Activated naive CD4-positive, alpha-beta T cell treated with anti-CD3 and anti-CD28 coated beads for 36 hours (primary cell): Measurements from ENCODE around the gene BBS12. TPM values are rescaled to one million over a fixed set of nuclear protein-coding genes. Genes with fewer than 3 reads are reported as not detected.

Experiments used
- CTCF ChIA-PET: fragments of 350-600 bp; sonication (Branson Sonifier 250); formaldehyde crosslinking; loops from one replicate; lab custom pipeline; 2021; ENCODE audit warnings: antibody characterized with exemption; lab: Charles Lee
- DNase-seq: peaks from one replicate; pipeline ENCODE4 v3.0.0-alpha.2; 2020
- H3K27ac Mint-ChIP-seq: one replicate; pipeline ENCODE4 v1.8.0; 2021; ENCODE audit warnings: mild to moderate bottlenecking, mixed read lengths
- H3K27me3 Mint-ChIP-seq: one replicate; pipeline ENCODE4 v1.8.0; 2021; ENCODE audit warnings: low read depth, mixed read lengths
- H3K36me3 Mint-ChIP-seq: one replicate; pipeline ENCODE4 v1.8.0; 2021; ENCODE audit warnings: low read depth, mixed read lengths
- H3K4me1 Mint-ChIP-seq: one replicate; pipeline ENCODE4 v1.8.0; 2021; ENCODE audit warnings: low read depth, mixed read lengths
- H3K4me3 Mint-ChIP-seq: one replicate; pipeline ENCODE4 v1.8.0; 2021; ENCODE audit warnings: mild to moderate bottlenecking, moderate library complexity, mixed read lengths
- H3K9me3 Mint-ChIP-seq: one replicate; pipeline ENCODE4 v1.8.0; 2021; ENCODE audit warnings: mixed read lengths
- intact Hi-C: fragments of 100-400 bp; cut with micrococcal nuclease; formaldehyde crosslinking; loops from one replicate; pipeline ENCODE4 v1.15.1; 2023
- total RNA-seq, 2 experiments: library from RNA; stranded (reverse); gene quantifications; one replicate each; pipeline ENCODE4 v1.2.3, GENCODE V29; 2021

BBS12 gene
- total RNA-seq = 1 to 10 TPM; 1.7 to 2.2 TPM

DNA sequence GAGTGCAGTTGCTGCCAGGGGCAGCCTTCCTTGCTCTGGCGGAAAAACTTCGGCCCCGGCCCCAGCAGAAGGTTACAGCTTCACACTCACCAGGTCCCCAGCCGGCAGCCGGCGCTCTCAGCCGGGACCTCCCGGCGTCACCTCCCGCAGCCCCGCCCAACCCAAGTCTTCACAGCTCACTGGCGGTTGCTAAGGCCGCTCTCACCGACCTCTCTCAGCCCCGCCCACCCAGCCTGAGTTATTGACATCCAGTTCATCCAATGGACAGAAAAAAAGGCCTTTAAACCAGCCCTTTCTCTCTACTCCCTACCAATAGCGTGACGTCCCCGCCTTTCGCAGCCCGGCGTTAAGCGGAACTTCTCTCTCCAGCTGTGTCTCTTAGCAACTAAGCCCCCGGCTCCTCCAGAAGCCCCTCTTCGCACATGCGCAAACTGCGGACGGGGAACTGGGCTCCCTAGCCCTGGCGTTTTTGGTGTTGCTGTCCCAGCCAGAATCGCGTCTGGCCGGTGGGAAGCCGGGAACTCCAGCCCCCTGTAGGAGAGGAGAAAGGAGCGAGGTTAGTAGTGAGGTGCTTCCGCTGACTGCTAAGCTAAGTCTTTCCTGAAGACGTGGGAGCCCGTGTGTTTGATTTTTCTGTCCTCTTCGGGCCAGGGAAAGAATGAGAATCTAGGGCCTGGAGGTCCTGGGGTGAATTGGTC is at the start of gene BBS12:
Gene BBS12 (plus strand): TSS at position 376 of the 698 bp plus-strand sequence. CDS start 9,189 bp downstream, outside the sequence.
- H3K4me3 Mint-ChIP-seq = peak within 1 kb of the TSS; percentile 91

DNA sequence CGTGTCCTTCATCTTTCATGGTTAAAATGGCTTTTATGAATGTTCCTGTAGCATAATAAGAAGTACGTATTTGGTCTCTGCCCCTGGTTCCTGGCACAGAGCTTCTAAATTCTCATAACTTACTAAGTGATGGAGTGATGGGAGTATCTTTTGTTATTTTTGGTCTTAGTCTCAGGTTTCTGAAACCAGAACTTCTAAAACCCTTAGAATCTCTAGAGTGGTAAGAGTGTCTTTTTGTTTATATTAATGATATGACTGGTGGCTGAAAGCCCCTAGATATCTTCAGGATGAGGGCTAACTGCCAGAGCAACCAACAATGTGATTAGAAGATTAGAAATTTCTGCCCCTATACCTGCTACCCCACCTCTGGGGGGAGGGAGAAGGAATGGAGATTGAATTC is 45.8 kb upstream of the BBS12 start:
- DNase-seq = no peak
- Mint-ChIP-seq H3K27me3 (no peaks in the 10 kb centered on the region), H3K36me3 (peaks cover 11% of the 10 kb centered on the region), H3K9me3 (peaks cover 20% of the 10 kb centered on the region), H3K27ac (peak overlapping the region; percentile 87), H3K4me1 (peaks cover 41% of the 10 kb centered on the region), H3K4me3 (no peak overlapping the region)
- intact Hi-C loops = loop anchor here (1.0 to 2.0 kb wide), 2 partner anchors 20 to 24 kb away; no protein-coding TSS in a partner anchor
- CTCF ChIA-PET = no interaction called here

More for the DNA sequence above, at the start of gene BBS12:
- CTCF ChIA-PET = interaction anchor here (0.6 to 3.3 kb wide), 23 partner anchors 11 to 859 kb away, joined by 3 to 18 read pairs (median 3); no protein-coding TSS in a partner anchor
- H3K9me3 Mint-ChIP-seq = peaks cover 4% of the 10 kb centered on the region
- H3K27ac Mint-ChIP-seq = peak within 1 kb of the TSS; percentile 83
- H3K4me1 Mint-ChIP-seq = peaks cover 17% of the 10 kb centered on the region
- H3K27me3 Mint-ChIP-seq = no peaks in the 10 kb centered on the region
- intact Hi-C loops = loop anchor here (1.0 to 5.0 kb wide), 14 partner anchors 22 to 910 kb away; partner anchors contain the start of genes BBS7, BLTP1, CCNA2 and SPRY1
- H3K36me3 Mint-ChIP-seq = peaks cover 5% of the 10 kb centered on the region
- peak; percentile 100 for DNase-seq

DNA sequence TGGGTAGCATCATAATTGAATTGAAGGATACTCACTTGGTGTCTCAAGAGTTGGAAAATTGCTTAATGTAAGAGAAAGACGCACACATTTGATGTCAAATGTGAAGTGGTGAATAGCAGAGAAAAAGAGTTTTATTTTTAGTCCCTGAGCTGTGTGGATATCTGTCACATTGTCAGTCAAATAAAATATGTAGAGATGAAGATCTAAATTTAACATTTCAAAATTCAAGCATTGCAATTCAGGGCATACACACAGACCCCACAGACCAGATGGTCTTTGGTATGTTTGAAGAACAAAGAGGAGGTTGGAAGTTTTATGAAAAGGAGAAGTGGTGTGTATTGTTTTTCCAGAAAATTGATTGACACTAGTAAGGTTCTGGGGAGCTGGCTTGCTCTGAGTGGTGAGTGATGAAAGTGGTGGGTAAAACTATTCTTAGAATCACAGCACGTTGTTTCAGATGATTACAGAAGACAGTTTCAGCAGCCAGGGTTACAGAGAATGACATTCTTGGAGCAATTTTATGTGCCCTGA is 44.9 kb upstream of the BBS12 start:
- peak overlapping the region; percentile 87 for H3K27ac Mint-ChIP-seq
- CTCF ChIA-PET = interaction anchor here (1.7 kb wide), 1 partner anchor 13 kb away, joined by 4 read pairs; no protein-coding TSS in a partner anchor
- peaks cover 13% of the 10 kb centered on the region for H3K9me3 Mint-ChIP-seq
- H3K27me3 Mint-ChIP-seq = no peaks in the 10 kb centered on the region
- peaks cover 8% of the 10 kb centered on the region for H3K36me3 Mint-ChIP-seq
- peaks cover 41% of the 10 kb centered on the region for H3K4me1 Mint-ChIP-seq
- peak overlapping the region; percentile 11 for H3K4me3 Mint-ChIP-seq
- intact Hi-C loops = loop anchor here (1.0 to 2.0 kb wide), 2 partner anchors 21 to 23 kb away; no protein-coding TSS in a partner anchor
- no peak for DNase-seq

DNA sequence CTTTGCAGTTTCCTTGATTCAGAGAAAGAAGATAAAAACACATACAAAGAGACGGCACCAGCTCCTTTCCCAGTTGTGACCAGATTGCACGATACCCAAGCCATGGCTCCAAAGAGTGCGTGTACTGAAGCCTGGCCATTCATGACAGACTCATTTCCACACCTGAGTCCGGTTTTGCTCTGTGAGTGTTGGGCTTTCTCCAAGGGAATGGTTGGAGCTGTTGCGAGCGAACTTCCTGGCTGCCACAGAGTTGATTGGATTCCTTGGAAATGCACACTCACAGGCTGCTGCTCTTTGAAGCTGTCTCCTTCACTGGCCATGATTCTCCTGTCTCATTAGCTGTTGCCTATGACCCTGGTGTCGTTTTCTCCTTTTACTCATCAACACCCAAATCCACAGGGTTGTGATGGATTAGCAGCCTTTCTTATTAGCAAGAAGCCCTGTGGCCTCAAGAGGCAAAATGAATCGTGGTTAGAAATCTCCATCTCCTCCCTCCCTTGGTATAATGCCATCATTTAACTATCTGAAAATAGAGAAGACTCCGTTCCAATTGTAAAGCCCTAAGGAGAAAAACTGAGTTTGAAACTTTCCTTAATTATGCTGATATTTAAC is 43.9 kb upstream of the BBS12 start:
- Mint-ChIP-seq H3K27me3 (no peaks in the 10 kb centered on the region), H3K4me3 (no peak overlapping the region), H3K36me3 (peaks cover 3% of the 10 kb centered on the region), H3K4me1 (peaks cover 48% of the 10 kb centered on the region), H3K27ac (no peak overlapping the region), H3K9me3 (peaks cover 6% of the 10 kb centered on the region)
- no peak for DNase-seq
- intact Hi-C loops = no loop called here
- CTCF ChIA-PET = interaction anchor here (1.7 kb wide), 1 partner anchor 12 kb away, joined by 4 read pairs; no protein-coding TSS in a partner anchor

DNA sequence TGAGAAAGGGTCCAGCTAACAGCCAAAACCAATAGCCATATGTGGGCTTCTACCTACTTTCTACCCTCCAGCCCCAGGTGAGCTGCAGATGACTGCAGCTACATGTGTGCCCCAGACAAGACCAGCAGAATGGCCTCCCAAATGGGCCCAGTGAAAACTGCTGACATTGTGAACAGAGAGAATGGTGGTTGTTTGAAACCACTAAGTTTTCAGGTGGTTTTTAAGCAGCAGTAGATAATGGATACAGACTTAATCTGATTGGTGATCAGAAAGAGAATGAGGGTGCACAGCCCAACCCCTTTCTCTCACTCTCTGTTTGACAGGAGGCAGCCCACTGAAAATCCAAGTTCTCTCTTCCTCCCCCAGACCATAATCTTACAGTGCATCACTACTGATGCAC is 42.5 kb upstream of the BBS12 start:
- no peak overlapping the region for H3K4me3 Mint-ChIP-seq
- DNase-seq = no peak
- H3K9me3 Mint-ChIP-seq = no peaks in the 10 kb centered on the region
- H3K27me3 Mint-ChIP-seq = peaks cover 2% of the 10 kb centered on the region
- H3K36me3 Mint-ChIP-seq = no peaks in the 10 kb centered on the region
- no peak overlapping the region for H3K27ac Mint-ChIP-seq
- CTCF ChIA-PET = no interaction called here
- intact Hi-C loops = no loop called here
- H3K4me1 Mint-ChIP-seq = peaks cover 53% of the 10 kb centered on the region

DNA sequence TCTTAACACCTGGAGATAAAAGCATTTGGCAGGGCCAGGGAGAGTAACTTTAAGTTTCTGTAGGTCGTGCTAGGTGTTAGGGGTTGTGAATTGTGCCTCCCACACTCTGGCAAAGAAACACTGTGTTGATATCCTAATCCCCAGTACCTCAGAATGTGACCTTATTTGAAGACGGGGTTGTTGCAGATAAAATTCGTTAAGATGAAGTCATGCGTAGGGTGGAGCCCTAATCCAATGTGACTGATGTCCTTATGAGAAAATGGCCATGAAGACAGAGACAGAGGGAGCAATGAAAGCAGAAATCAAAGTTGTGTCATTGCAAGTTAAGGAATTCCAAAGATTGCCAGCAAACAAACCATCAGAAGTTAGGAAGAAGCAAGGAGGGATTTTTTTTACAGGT is 40.5 kb upstream of the BBS12 start:
- Mint-ChIP-seq H3K27ac (no peak overlapping the region), H3K36me3 (no peaks in the 10 kb centered on the region), H3K27me3 (peaks cover 6% of the 10 kb centered on the region), H3K4me3 (no peak overlapping the region), H3K9me3 (no peaks in the 10 kb centered on the region), H3K4me1 (peaks cover 54% of the 10 kb centered on the region)
- intact Hi-C loops = no loop called here
- CTCF ChIA-PET = interaction anchor here (0.9 to 1.8 kb wide), 3 partner anchors 25 to 40 kb away, joined by 3 to 8 read pairs (median 8); no protein-coding TSS in a partner anchor
- no peak for DNase-seq

DNA sequence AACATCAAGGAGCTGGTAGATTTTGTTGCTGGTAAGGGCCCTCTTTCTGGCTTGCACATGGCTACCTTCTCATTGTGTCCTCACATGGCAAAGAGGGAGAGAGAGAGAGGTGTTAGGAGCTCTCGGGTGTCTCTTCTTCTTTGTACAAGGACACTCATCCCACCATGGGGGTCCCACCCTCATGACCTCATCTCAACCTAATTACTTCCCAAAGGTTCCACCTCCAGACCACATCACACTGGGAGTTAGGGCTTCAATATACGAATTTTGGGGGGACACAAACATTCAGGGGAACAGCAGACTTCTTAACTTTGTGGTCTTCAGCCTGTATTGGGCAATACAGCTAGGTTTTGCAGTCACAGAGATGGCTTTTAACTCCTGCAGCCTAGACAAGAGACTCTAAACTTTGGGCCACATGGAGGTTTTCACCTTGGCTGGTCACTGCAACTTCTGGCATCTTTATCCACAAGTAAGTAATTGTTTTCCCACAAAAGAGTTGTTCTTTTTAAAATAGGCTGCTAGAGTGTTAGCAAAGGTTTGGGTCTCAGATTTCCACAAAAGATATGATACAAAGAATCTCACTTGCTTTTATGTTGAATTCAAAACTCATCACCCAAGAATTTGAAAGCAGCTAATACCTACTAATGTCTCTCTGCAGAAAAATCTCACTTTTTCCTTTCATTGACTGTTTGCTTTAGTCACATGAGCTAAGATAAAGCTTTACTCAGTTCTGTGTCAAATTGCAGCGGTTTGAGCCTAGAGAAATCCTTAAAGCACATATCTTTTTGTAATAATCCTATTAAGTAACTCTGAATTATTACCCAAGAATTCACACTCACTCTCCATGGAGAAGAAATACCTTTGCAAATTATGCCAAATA is 39.6 kb upstream of the BBS12 start:
- peaks cover 6% of the 10 kb centered on the region for H3K27me3 Mint-ChIP-seq

DNA sequence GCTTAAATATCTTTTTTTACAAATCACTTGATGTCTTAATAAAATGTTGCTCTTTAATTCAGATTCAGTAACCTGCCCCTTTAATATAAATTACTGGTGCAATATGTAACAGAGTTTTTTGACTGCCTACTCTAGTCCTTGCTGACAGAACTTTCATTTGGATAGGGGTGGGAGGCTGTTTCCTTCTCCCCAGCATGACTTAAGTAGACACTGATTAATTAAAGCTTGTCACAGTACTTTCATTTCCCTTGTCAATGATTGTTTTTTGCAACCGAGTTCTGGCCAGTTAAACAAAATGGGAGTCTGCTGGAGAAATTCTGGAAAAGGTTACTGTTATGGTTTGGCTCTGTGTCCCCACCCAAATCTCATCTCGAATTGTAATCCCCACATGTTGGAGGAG is 37.3 kb upstream of the BBS12 start:
- H3K36me3 Mint-ChIP-seq = no peaks in the 10 kb centered on the region
- H3K4me1 Mint-ChIP-seq = peaks cover 27% of the 10 kb centered on the region
- CTCF ChIA-PET = no interaction called here

More for the DNA sequence above, 39.6 kb upstream of the BBS12 start:
- Mint-ChIP-seq H3K27ac (no peak overlapping the region), H3K4me3 (no peak overlapping the region), H3K36me3 (no peaks in the 10 kb centered on the region), H3K4me1 (peaks cover 45% of the 10 kb centered on the region), H3K9me3 (no peaks in the 10 kb centered on the region)
- intact Hi-C loops = no loop called here
- no peak for DNase-seq
- CTCF ChIA-PET = interaction anchor here (0.6 to 1.8 kb wide), 7 partner anchors 11 to 114 kb away, joined by 3 to 8 read pairs (median 4); no protein-coding TSS in a partner anchor

DNA sequence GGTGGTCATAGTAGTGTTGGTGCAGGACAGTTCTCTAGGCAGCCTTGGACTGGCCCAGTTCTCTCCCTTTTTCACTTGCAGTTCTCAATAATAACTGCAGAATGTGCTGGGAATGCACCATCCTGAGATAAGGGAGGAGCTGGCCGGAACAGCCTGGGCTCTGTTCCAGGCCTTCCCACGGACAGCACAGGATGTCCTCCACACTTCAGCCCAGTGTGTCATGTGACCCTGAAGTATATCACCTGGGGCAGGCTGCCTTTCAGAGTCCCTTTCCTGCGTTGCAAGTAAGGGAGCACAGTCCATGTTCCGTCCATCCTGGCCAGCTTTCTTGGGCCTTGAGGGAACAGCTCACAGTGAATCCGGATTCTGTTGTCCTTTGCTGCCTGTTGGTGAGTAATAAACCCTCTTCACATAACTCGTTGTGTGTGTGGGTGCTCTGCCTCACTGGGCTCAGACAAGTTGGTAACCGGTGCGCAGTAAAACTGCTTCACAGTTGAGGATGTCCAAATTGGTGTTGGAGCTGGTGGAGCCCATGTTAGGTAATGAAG is 32.3 kb upstream of the BBS12 start:
- no peak for DNase-seq
- Mint-ChIP-seq H3K4me1 (peaks cover 56% of the 10 kb centered on the region), H3K36me3 (peaks cover 27% of the 10 kb centered on the region), H3K4me3 (peak overlapping the region; percentile 69), H3K27me3 (peaks cover 4% of the 10 kb centered on the region), H3K27ac (peak overlapping the region; percentile 99), H3K9me3 (no peaks in the 10 kb centered on the region)
- CTCF ChIA-PET = interaction anchor here (0.6 to 1.4 kb wide), 7 partner anchors 12 to 122 kb away, joined by 3 to 4 read pairs (median 4); no protein-coding TSS in a partner anchor
- intact Hi-C loops = loop anchor here (2.0 kb wide), 1 partner anchor 115 kb away; no protein-coding TSS in a partner anchor

More for the DNA sequence above, 37.3 kb upstream of the BBS12 start:
- intact Hi-C loops = no loop called here
- no peaks in the 10 kb centered on the region for H3K9me3 Mint-ChIP-seq
- no peak overlapping the region for H3K27ac Mint-ChIP-seq
- H3K4me3 Mint-ChIP-seq = no peak overlapping the region
- no peak for DNase-seq
- H3K27me3 Mint-ChIP-seq = peaks cover 6% of the 10 kb centered on the region

DNA sequence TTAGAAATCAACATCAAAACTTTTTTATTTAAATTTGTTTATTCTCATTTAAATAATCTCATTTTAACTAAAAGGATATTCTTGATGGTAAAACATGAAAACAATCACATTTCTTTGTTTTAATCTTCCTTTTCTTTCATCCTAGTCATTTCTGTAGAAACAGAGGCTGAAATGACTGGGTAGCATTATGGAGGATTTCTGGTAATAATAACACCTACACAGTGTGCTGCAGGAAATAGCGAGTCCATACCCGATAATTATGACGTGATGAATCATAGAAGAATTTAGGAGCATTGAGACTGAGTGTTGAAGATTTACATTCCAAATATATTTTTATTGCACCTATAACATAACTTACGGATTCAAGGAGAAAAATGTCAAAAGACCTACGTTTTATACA is 31.4 kb upstream of the BBS12 start:
- peak; percentile 49 for DNase-seq
- intact Hi-C loops = loop anchor here (1.0 to 2.0 kb wide), 5 partner anchors 9 to 161 kb away; partner anchors contain the start of gene IL21
- Mint-ChIP-seq H3K4me3 (peak overlapping the region; percentile 75), H3K9me3 (no peaks in the 10 kb centered on the region), H3K4me1 (peaks cover 59% of the 10 kb centered on the region), H3K27ac (peak overlapping the region; percentile 99), H3K36me3 (peaks cover 33% of the 10 kb centered on the region), H3K27me3 (no peaks in the 10 kb centered on the region)
- CTCF ChIA-PET = interaction anchor here (0.6 to 1.4 kb wide), 7 partner anchors 13 to 123 kb away, joined by 3 to 4 read pairs (median 3); no protein-coding TSS in a partner anchor

DNA sequence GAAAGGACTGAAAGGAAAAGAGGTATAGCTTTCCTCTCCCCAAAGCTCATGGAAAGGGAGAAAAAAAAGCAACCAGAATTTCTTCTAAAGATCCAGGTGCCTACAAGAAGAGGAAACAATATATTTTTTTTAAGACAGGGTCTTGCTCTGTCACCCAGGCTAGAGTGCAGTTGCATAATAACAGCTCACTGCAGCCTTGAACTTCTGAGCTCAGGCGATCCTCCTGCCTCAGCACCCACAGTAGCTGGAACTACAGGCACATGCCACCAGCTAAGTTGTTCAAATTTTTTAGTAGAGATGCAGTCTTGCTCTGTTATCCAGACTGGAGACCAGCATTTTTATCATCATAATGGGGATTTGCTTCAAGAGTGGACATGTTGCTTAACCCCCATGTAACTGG is 30.5 kb upstream of the BBS12 start:
- DNase-seq = no peak
- Mint-ChIP-seq H3K4me3 (peak overlapping the region; percentile 75), H3K27me3 (no peaks in the 10 kb centered on the region), H3K9me3 (no peaks in the 10 kb centered on the region), H3K27ac (peak overlapping the region; percentile 99), H3K36me3 (peaks cover 41% of the 10 kb centered on the region), H3K4me1 (peaks cover 66% of the 10 kb centered on the region)
- CTCF ChIA-PET = interaction anchor here (0.6 to 1.3 kb wide), 3 partner anchors 35 to 148 kb away, joined by 3 read pairs; no protein-coding TSS in a partner anchor
- intact Hi-C loops = loop anchor here (1.0 to 2.0 kb wide), 5 partner anchors 8 to 162 kb away; partner anchors contain the start of gene IL21
